ENCODE measurements around the gene NDUFB10.
A peak's percentile ranks its signal among the peaks of the same experiment; 100 is the strongest.

NDUFB10 gene

DNA sequence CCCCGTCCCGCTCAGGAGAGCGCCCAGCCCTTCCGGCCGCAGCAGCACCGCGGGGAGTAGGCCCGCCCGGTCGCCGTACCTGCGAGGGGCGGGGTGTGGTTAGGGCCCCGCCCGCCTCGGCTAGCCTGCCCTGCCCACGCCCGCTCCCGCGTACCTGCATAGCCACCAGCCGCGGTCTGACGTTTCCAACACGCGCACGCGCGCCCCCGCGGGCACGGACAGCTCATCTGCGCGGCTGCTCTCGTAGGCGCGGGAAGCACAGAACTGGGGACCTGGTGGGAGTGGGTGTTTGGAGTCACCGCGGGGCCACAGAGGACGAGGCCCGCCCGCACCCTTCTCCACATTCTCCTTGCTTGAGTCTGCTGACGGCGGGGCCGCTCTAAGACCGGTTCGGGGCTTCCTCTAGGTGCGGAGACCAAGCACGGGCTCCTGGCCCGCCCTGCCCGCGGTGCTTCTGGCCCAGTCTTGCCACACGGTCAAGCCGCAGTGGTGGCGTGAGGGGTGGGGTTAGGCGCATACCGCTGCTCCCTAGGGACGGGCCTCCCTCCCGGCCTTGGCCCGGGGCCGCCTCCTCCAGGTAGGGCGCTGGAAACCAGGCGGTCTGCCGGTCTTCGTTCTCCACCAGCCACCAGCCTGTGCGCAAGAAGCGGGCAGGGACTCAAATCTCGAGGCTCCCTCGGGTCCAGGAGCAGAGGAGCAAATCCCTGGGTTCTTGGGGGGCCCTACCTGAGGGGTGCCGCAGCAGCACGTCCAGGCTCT is 20.1 kb downstream of the NDUFB10 start:
- Histone ChIP-seq H3K27ac (peak overlapping the region in 7 of 21 experiments; percentile 10 to 80 (median 56)), H3K4me3 (peak overlapping the region in 5 of 7 experiments; percentile 16 to 32 (median 22))

DNA sequence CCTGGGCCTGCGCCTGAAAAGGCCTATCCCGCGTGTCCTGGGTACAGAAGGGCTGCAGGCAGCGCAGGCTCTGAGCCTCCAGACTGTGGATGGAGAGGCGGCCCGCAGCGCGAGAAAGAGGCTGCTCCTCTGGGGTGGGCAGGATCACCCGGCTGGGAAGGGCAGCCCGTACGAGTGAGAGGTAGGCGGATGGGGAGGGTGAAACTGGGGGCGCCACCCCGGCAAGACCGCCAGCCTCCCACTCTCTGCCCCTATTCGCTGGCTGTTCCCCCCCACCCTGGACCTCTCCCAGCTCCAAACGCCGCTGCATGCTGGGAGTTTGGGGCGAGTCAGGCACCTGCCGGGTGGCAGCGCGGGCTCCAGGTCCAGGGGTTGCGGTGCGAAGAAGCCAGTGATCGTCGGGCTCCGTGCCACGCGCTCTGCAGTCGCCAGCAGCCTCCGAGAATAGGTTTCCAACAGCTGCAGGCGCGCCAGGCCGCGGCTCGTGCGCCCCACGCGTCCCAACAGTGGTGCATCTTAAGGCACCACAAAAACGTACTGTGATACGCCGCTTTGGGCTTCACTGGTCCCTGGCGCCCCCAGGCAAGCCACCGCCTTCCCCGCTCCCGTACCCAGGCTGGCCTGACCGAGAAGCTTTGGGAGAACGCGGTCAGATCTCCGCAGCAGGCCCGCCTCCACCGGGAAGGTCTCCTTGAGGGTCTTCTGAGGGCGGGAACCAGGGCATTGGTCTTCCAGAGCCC is 20.9 kb downstream of the NDUFB10 start:
- Histone ChIP-seq H3K4me3 (peak overlapping the region in 1 of 7 experiments; percentile 32), H3K27ac (peak overlapping the region in 1 of 21 experiments; percentile 80)

DNA sequence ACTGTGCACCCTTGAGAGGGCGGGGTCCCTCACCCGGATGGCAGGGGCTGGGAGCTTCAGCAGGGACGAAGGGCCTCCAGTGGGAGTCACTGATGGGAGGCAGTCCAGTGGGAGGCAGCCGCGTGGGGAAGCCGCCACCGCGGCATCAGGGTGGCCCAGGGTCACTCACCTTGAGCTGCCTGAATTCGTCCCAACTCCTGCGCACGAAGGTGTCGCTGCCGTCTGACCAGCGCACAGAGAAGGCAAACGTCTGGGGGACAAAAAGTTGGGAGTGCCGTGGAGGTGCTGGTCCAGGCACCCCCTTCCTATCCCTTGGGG is 21.4 kb downstream of the NDUFB10 start:
- Histone ChIP-seq H3K27ac (no peak overlapping the region), H3K4me3 (no peak overlapping the region)

DNA sequence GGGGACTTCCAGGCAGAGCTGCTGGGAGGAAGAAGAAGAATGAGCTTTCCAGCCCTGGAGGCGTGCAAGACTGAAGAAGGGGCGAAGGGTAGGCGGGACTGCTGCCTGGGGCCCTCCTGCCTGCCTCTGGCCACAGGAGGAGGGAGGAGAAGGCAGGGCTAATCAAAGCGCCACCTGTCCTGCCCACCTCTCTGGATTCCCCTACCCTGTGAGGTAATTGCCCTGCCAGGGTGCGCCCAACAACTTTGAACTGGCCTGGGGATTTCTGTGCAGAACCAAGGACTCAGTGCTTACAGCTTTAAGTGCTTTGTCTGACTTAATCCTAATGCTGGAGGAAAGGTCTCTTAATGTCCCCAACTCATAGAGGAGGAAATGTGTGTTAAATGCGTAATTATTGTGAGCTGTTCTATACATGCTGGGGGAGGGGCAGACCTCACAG is 22.1 kb downstream of the NDUFB10 start, which contains the start of gene NOXO1:
TSS of gene NOXO1 (minus strand) at position 72 of the 439 bp plus-strand sequence. CDS start 290 bp downstream, outside the sequence.
- Histone ChIP-seq H3K27ac (no peak within 1 kb of the TSS), H3K4me3 (no peak within 1 kb of the TSS)

DNA sequence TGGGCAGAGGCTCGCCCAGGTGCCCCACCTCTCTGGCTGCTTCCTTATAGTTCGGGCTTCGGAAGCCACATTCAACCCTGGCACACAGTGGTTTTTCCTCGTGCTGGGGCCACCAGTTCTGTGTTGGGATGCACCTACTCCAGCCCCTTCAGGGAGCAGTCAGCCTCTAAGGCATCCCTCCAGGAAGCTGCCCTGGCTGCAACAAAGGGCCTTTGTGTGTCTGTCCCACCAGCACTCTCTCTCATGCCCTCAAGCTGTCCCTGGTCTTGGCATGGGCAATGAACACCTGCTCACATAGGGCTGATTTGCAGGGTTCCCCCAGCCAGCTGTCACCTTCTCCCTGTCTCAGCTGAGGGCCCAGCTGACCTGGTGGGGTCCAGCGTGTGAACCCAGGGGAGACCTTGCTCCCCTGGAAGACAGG is 22.7 kb downstream of the NDUFB10 start:
- no peak overlapping the region for H3K4me3 ChIP-seq
- H3K27ac ChIP-seq = no peak overlapping the region

DNA sequence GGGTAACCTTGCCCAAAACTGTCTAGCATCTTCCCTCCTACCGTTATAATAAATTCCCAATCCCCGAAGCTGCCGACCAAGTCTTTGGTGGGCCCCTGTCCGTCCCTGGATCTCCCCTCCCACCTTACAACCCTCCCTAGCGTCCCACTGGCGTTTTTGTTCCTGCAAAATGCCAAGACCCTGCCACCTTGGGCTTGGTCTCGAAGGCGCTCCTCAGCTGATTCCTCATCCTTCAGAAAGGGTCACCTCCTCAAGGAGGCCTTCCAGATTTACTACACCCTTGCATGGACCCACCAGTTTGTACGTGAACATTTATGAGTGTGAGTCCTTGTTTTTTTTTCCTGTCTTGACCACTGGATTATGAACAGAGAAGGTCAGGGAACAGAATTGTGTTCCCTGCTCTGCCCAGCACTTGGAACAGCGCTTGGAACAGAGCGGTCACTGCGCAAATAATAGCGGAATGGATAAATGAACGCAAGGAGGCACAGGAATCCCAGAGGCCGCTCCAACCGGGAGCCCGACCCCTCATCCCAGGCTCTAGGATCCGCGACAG is 23.7 kb downstream of the NDUFB10 start:
- Histone ChIP-seq H3K27ac (peak overlapping the region in 15 of 21 experiments; percentile 43 to 89 (median 77)), H3K4me3 (peak overlapping the region; percentile 75 to 93 (median 85))

DNA sequence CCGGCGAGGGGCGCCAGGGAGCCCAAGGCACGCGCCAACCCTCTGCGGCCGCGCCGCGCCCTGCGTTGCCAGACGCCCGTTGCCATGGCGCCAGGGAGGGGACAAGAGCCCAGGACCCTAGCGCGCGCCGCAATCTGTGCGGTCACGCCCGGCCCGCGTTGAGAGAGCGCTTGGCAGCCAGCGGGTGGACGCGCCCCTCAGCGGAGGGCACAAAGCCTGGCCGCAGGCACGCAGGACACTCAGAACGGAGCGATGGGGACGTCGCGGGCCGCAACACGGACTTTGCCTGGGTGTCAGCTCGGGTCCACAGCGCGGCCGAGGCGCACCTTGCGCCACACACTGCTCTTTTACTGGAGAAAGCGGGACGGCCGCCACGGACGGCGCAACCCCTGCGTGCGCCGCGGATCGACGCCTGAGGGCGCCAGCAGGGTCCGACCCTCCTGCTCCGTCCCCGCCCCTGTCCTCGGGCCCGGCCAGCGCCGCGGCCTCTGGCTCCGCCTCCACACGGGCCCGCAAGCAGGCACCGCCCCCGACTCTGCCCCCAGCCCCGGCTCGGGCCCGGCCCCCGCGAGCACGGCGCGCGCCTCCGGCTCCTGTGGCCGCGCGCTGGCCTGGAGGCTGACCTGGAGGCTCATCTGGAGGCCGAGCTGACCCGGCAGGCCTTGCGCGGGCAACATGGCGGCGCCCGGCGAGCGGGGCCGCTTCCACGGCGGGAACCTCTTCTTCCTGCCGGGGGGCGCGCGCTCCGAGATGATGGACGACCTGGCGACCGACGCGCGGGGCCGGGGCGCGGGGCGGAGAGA is 24.4 kb downstream of the NDUFB10 start, which contains the start of gene GFER:
TSS of gene GFER (plus strand) at position 650 of the 803 bp plus-strand sequence. CDS start at position 676, 26 bp downstream.
- H3K4me3 ChIP-seq = peak within 1 kb of the TSS; percentile 75 to 93 (median 85)
- H3K27ac ChIP-seq = peak within 1 kb of the TSS; percentile 42 to 89 (median 76)

DNA sequence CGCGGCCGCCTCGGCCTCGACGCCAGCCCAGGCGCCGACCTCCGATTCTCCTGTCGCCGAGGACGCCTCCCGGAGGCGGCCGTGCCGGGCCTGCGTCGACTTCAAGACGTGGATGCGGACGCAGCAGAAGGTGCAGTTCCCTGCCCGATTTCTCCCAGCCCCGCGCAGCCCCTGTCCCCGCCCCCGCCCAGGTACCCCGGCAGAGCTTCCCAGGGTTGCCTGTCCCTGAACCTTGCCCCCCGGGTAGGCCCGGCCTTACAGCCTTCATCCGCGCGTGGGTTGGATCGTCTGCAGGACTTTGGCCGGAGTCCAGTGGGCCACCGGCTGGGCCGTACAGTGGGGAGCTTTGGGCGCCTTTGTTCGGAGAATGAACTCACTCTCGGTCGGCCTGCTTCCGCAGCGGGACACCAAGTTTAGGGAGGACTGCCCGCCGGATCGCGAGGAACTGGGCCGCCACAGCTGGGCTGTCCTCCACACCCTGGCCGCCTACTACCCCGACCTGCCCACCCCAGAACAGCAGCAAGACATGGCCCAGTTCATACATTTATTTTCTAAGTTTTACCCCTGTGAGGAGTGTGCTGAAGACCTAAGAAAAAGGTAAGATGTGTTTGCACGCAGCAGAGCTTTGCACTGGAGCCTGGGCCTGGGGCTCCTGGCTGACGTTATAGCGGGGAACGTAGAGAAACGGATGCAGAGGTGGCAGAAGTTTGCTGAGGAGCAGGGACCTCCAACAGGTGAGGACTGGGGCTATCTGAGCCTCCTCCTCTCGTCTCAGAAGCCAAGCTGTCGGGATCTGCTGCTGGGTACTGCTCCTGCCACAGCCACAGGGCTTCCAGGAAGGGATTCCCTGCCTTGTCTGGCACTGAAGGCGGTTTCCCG is 25.2 kb downstream of the NDUFB10 start:
- Histone ChIP-seq H3K27ac (peak overlapping the region; percentile 42 to 89 (median 76)), H3K4me3 (peak overlapping the region; percentile 75 to 93 (median 85))

DNA sequence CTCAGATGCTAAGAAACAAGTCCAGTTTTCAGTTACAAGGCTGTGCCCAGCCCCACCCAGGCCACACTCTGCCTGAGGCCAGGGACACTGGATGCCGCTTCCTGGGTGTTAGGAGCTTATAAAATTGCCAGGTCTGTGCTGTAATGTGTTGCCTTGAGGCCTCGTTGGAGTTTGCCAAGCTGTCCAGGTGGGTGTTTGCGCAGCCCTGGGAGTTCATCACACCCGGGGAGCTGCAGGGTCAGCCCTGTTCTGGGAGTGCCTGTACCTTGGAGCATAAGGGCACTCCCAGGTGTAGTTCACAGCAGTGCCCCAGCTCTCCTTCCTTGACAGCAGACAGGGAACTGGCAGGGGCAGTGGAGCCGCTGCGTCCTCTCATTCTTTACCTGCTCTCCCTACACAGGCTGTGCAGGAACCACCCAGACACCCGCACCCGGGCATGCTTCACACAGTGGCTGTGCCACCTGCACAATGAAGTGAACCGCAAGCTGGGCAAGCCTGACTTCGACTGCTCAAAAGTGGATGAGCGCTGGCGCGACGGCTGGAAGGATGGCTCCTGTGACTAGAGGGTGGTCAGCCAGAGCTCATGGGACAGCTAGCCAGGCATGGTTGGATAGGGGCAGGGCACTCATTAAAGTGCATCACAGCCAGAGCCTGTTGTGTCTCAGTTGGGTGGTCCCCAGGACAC is 26.3 kb downstream of the NDUFB10 start:
- Histone ChIP-seq H3K27ac (no peak overlapping the region), H3K4me3 (peak overlapping the region in 1 of 7 experiments; percentile 85)

DNA sequence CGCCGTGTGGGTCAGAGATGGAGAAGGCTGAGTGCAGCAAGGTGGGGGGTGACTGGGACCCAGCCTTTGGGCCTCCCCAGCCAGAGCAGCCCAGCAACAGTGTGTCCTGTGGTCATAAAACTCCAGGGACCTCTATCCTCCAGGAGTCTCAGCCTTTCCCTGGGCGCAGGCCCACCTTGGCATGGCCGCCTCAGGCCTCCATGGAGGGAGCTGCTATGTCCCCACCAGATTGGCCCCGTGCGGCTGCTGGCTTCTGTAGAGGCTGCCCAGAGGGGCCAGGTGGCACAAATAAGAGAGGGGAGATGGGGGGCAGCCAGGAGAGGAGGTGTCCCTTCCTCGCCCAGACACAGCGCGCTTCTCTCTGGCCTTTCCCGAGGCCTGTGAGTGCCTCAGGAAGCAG is 27.9 kb downstream of the NDUFB10 start:
- no peak overlapping the region for H3K27ac ChIP-seq
- H3K4me3 ChIP-seq = no peak overlapping the region

DNA sequence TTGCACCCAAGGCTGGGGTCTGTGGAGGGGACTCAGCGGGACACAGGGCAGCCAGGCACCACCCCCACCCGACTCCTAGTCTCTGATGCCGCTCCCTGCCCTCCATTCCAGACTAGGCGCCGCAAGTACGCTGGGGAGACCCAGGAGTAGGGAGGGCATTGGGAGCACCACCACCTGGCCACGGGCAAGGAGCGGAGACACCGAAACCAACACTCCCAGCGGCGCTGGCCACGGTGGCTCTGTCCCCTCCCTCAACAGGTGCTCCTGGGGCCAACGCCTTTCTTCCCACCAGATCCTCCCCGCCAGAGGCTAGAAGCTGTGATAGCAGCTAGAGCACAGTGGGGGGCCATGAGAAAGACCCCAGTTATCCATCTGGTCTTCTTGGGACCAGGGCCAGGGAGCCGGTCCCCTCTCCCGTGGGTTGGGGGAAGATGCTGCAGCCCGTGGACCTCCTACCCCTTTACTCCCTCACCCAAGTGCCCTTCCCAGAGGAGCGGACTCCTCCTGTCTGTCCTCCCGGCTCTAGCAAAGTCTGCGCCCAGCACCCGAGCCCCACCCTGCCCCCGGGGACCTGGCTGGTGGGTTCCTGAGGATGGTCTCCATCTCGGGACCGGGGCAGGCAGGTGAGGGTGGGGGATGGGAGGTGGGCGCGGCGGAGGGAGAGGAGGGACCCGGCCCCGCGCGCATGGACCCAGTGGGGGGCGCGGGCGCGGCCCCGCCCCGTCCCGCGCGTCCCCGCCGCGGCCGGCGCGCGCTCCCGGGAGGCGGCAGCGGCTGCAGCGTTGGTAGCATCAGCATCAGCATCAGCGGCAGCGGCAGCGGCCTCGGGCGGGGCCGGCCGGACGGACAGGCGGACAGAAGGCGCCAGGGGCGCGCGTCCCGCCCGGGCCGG is 30.1 kb downstream of the NDUFB10 start, which contains the start of gene SYNGR3:
TSS of gene SYNGR3 (plus strand) at position 762 of the 892 bp plus-strand sequence. CDS start 133 bp downstream, outside the sequence.
- Histone ChIP-seq H3K27ac (peak within 1 kb of the TSS in 4 of 21 experiments; percentile 3 to 67 (median 38)), H3K4me3 (peak within 1 kb of the TSS; percentile 14 to 30 (median 17))

DNA sequence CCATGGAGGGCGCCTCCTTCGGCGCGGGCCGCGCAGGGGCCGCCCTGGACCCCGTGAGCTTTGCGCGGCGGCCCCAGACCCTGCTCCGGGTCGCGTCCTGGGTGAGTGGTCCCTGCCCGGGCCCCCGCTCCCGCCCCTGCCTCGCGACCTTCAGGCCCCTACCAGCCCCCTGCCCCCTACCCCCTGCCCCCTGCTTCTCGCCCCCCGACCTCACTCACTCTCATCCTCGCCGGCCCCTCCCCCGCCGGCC is 30.7 kb downstream of the NDUFB10 start:
- Histone ChIP-seq H3K27ac (peak overlapping the region in 1 of 21 experiments; percentile 30), H3K4me3 (peak overlapping the region; percentile 14 to 30 (median 17))

DNA sequence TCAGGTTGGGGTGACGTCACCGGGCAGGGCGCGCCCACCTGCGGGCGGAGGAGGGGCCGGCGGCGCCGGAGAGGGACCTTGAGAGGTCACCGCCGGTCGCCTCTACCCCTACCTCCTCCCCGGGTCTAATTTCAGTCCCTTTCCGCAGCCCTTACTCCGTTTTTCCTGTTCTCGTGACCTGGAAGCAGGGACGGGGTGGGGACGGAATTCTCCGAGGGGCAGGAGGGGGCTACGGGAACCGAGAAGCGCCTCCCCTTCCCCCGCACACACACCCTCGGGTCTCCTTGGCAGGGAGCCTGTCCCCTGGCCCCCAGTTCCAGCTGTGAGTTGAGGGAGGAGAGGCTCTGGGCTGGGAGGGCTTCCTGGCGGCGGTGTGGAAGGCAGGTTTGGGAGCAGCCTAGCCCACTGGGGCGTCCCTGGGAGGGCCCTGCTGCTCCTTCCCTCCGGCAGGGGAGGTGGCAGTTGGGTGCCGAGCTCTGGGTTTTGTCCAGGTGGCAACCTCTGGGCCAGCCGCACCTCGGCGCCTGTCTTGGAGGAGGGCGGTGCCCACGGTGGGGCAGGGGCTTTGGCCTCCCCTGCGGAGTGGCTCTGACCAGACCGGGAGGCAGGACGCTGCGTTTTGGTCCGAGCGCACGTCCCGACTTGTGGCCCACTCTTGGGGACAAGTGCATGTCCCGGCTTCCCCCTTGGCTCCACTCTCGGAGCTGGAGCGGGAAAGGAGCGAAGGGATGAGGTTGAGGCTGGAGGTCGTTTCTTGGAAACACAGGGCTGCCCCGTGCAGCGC is 31.2 kb downstream of the NDUFB10 start:
- H3K27ac ChIP-seq = peak overlapping the region in 4 of 21 experiments; percentile 3 to 67 (median 38)
- H3K4me3 ChIP-seq = peak overlapping the region; percentile 14 to 30 (median 17)

DNA sequence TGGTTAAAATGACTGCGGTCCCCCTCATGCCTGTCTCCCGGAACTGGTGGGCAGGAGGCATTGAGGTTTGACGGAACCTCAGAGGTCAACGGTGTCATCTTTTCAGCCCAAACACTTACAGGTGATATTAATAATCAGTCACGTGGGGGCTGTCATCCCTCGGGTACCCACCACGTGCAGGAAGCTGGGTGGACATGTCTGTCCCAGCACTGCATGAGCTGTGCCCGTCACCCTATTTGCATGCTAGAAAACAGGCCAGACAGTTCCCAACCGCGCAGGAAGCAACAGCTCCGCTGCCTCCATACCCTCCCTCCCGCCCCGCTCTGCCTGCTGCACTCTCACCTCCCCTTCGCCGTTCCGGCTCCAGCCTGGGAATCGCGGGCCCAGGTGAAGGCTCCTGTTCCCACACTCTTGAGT is 31.8 kb downstream of the NDUFB10 start:
- peak overlapping the region in 8 of 21 experiments; percentile 3 to 80 (median 63) for H3K27ac ChIP-seq
- peak overlapping the region in 5 of 7 experiments; percentile 20 to 33 (median 27) for H3K4me3 ChIP-seq

DNA sequence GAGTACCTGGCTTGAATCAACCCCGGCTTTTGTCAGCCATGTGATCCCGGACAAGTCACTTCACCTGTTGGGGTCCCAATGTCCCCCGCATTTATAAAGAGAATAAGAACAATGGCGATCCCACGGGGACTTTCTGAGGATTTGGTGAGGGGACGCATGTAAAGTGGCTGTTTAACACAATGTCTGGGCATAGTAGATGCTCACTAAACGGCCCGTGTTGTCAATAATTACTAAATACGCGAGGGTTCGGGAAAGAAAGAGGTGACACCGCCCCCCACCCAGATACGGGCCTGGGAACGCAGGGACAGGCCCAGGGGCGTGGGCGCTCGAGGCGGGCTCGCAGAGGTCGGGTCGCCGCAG is 32.2 kb downstream of the NDUFB10 start:
- Histone ChIP-seq H3K27ac (peak overlapping the region in 10 of 21 experiments; percentile 10 to 80 (median 50)), H3K4me3 (peak overlapping the region; percentile 20 to 33 (median 27))
